NCI-H2196 (cell line): ENCODE results near the gene PLEKHG5.
"Not testable (repeated sequence)": the region's sequence is repeated elsewhere in the genome, so short reads cannot be mapped to it uniquely, and the experiment has no call there.

Source experiments
- DNase-seq: peaks from one replicate; lab custom pipeline; 2025; ENCODE audit not compliant: unreplicated experiment; lab: John Stamatoyannopoulos, UW

Gene PLEKHG5

DNA sequence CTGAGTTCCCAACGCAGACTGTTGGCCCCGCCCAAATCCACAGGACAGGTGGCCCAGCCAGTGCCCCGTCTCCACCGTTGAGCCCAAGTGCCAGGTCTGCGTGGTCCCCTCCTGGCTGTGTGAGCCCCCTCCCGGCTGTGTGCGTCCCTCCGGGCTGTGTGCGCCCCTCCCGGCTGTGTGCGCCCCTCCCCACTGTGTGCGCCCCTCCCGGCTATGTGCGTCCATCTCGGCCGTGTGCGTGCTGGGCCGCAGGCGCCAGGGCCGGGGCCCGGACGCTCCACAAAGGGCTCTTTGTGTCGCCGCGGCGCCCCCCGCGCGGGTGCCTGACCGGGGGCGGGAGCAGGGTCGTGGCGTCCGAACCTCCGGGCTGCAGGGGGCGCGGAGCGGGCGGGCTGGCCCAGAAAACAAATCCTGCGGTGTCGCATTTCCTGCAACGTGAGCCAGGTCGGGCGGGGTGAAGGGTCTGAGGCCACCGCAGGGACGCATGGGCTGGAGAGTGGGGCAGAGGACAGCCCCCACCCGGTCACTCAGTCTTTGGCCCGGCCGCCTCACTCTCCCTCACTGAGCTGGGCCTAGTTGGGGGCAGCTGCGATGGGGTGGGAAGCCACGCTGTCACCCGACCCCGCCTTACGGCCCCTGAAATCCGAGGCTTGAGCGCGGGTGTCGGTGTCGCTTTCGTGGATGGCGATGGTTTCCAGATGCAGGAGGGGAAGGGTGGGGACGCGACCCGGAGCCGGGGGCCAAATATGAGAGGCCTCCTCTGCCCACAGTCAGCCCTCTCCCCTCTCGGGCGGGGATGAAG, 44.2 kb downstream of the PLEKHG5 start:
- DNase-seq: no peak

DNA sequence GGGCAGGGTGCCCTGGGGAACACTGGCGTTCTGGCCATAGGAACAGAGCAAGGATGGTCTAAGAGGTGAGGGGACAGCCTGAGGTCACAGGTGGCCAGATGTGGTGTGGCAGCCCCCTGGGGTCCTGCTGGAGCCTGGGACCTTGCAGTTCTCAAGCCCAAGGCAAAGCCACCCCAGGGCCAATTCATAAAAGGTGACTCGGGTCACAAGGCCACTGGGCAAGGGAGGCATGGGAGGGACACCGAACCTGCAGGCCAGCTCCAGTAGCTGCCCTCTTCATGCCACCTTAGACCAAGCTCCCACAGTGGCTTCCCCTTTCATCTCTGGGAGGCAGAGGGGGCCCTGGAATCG, 44.8 kb downstream of the PLEKHG5 start:
- no peak for DNase-seq

DNA sequence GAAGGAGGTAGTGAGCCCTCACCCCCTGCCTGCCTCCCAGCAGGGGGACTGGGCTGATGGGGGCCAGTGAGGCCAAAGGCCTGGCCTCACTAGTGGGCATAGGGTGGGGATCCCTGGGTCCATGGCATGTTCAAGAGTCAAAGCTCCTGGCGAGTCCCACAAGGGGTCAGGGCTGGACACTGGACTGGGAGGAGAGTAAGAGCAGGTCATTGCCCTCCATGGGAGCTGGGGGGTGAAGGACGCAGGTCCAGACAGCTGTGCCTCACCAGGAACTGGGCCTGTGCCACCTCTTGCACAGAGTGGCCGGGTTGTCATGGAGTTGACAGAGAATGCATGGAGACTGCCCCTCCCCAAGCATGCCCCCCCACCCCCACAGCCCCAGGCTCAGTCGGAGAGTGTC, 45.5 kb downstream of the PLEKHG5 start:
- DNase-seq: not testable (repeated sequence)

DNA sequence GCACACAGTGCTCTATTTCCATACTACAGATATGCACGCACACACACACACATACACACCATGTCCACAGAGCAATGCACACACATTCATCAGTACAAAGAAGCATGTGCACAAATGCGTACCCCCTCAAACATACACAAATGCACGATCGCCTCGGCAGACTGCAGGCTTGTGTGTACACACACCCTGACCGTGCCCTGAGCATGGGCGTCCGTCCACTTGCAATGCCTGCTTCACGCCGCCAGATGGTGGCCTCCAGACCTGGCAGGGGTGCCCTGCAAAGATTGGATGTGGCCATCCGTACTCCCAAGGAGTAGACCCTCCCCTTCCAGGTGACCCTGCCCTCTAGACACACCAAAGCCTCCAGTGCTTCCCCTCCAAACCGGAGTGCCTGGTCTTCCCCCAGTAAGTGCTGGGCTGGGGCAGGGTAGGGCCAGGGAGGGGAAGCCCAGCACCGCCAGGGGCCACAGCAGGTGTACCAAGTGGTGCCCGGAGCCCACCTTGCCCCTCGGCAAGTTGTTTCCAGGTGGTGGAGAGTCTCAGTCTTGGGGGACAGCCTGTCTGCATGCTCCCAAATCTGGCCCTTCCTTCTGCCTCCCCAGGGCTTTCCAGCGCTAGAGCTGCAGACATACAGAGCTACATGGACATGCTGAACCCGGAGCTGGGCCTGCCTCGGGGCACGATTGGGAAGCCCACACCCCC, 46.3 kb downstream of the PLEKHG5 start:
- DNase-seq: no peak

DNA sequence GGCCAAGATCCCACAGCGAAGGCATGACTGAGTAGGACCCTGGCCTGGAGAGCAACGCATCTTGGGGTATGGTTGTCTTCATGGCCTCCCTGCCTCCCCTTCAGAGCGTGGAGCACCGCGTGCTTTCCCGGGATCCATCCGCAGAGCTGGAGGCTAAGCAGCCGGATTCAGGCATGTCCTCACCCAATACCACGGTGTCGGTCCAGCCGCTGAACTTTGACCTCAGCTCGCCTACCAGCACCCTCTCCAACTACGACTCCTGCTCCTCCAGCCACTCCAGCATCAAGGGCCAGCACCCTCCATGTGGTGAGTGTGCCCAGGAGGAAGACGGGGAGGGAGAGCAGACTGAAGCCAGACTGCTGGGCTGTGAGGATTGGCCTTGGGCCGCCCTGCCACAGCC, 47.1 kb downstream of the PLEKHG5 start:
- no peak for DNase-seq

DNA sequence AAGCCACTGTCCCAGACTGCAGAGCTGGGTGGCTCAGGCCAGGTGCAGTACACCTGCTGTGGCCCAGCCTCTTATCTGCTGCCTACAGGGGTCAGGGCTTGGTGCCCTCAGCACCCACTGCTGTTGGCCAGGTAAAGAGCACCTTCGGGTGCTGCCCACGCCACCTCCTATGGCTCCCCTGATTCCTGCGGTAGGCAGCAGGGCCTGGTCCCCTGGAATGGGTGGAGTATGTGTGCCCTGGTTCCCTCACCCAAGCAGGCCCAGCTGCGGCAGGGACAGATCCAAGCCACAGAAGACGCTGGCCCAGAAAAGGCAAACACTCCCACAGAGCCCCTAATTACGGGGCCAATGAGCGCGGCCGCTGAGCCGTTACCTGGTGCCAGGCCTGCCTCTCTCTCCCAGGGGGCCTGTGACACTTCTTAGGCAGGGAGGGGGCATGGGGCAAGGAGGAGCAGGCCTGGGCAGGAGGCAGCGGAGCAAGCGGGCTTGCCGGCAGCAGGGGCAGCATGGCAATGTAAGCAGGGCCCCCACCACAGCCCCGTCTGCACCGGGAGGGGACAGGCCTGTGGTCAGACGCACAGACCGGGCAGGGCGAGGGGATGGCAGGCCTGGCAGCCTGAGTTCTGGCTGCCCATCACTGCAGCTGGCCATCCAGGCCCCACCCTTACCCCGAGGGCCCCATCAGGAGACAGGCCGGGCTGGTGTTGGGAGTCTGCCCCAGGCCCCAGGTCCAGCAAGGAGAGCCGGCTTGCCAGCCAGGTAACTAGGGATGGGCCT, 47.9 kb downstream of the PLEKHG5 start:
- no peak for DNase-seq

DNA sequence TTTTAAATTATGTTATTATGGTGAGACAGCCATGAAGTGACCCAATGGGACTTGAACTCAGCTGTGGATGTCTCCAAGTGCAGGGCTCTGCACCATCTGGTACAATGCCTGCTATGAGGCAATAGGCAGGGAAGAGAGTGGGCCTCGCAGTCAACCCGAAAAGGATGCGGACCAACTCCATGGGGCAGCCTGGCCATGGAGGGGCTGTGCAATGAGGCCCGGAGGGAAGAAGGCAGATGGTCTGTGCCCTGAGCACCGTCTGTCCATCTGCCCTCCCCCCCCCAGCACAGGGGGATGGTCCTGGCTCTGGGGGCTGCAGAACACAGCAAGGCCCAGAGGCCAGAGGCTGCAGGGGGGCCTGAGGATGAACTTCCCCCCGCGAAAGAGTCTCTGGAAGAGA, 49.9 kb downstream of the PLEKHG5 start:
- DNase-seq: no peak

DNA sequence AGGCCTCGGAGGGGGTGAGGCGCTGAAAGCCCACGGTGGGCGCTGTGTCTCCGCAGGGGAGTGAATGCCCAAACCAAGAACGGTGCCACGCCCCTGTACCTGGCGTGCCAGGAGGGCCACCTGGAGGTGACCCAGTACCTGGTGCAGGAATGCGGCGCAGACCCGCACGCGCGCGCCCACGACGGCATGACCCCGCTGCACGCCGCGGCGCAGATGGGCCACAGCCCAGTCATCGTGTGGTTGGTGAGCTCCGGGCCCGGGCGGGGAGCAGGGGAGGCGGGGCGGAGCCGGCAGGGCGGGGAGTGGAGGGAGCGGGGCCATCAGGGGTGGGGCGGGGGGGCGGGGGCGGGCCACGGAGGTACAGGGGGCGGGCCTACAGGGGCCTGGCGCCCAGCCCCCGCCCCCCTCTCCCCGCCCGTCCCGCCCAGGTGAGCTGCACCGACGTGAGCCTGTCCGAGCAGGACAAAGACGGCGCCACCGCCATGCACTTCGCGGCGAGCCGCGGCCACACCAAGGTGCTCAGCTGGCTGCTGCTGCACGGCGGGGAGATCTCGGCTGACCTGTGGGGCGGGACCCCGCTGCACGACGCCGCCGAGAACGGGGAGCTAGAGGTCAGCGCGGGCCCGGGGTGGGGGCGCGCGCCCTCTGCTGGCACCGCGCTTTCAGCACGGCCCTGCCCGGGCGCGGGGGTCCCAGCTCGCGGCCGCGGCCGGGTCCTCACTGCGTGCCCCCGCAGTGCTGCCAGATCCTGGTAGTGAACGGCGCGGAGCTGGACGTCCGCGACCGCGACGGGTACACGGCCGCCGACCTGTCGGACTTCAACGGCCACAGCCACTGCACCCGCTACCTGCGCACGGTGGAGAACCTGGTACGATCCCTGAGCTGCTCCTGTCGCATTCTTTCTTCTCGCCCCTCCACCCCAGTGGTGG, 51.0 kb downstream of the PLEKHG5 start:
- DNase-seq: peak; percentile 82

DNA sequence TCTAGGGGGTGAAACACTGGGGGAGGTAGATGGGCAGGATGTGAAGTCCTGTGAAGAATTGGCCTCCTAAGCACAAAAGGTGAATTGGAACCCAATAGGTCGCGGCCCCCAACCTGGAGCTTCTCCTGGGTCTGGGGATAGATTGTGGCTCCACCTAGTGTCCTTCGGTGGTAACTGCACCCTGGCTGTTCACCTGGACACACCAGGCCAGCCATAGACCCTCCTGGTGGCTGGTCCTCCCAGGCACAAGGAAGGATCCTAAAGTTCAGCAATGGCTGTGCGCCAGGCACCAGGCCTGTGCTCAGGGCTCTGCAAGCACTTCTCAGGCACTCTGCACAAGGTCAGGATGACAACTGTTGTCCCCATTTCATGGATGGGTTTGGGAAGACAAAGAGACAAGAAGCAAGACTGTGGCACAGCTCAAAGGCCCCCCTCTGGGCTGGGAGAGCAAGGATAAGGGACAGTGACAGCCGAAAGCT, 53.4 kb downstream of the PLEKHG5 start:
- DNase-seq: peak; percentile 67

DNA sequence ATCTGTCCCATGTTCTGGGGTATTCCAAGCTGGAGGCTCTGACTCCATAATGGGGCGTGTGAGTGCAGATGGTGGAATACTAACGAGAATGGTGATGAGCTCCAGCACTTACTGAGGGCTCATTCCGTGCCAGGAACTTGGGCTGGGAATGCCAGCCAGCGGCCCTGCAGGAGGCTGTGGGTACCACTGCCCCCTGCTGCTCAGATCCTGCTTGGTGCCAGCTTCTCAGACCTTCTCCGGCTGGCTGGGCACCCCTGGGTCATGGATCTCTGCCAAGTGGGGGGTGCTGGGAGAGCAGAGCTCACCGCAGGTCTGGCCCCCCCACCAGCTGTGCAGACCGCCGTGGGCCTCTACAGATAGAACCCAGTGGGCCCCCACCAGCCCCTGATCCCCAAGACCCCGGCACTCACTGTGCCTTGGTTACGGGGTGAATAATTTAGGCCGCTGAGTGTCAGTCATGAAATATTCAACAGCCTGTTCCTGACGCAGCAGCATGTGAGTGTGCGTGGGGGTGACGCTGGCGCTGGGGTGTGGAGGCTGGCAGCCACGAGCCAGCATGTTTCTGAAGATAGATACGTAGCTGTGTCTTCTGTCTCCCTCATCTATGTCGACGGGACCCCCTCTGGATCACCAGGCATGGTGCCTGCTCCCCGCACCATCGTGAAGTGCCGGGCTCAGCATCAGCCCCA, 54.3 kb downstream of the PLEKHG5 start:
- DNase-seq: peak; percentile 77

DNA sequence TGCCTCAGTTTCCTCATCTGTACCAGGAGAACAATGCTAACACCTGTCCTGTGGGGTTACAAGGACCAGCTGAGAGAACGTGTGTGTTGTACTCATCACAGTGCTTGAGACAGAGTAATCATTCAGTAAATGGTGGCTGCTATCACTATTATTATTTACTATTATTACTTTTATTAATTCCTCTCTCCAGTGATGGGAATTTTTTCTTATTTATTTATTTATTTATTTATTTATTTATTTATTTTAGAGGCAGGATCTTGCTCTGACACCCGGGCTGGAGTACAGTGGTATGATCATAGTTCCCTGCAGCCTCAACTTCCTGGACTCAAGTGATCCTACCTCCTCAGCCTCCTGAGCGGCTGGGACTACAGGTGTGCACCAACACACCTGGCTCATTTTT, 55.2 kb downstream of the PLEKHG5 start:
- not testable (repeated sequence) for DNase-seq

DNA sequence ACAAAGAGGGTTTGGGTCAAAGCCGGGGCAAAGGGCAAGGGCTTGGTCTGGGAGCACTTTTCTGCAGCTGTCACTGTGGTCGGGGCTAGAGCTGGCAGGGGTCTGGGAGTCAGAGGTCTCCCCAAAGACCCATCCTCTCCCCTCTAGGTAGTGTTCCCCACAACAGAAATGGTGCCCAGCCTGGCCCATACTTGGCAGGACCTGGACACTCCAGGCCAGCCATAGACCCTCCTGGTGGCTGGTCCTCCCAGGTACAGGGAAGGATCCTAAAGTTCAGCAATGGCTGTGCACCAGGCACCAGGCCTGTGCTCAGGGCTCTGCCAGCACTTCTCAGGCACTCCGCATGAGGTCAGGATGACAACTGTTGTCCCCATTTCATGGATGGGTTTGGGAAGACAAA, 55.9 kb downstream of the PLEKHG5 start:
- no peak for DNase-seq

DNA sequence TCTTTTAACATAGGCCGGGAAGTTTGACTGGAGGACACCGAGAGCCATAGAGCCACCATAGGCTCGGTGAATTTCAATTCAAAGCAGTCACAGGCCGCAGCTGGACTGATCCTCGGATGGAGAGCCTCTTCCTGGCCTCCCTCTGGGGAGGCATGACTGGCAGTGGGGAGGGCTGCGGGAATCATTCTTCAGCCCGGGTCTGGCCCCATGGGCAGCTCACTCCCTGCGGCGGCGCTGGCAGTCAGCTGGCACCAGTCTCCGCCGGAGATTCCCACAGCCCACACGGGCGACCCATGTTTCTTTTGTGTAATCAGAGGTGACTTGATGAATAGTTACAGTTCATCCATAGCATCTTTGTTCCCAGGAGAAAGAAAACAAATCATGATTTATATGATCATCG, 56.3 kb downstream of the PLEKHG5 start:
- no peak for DNase-seq

DNA sequence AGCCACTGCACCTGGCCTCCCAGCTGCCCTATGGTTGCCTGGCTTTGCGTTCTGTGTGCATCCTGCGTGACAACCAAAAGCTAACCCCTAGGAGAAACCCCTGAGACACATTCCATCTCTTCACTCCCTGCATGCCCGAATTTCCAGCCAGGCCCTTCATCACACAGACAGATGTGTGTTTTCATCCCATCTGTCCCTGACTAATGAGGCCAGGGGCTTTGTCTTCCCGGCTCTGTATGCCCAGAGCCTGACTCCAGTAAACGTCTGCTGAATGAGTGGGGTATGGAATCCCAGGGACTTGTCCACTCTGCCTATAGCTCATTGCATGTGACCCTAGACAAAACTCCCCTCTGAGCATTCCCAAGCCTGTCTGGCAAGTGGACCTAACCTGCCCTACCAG, 57.3 kb downstream of the PLEKHG5 start:
- DNase-seq: no peak

DNA sequence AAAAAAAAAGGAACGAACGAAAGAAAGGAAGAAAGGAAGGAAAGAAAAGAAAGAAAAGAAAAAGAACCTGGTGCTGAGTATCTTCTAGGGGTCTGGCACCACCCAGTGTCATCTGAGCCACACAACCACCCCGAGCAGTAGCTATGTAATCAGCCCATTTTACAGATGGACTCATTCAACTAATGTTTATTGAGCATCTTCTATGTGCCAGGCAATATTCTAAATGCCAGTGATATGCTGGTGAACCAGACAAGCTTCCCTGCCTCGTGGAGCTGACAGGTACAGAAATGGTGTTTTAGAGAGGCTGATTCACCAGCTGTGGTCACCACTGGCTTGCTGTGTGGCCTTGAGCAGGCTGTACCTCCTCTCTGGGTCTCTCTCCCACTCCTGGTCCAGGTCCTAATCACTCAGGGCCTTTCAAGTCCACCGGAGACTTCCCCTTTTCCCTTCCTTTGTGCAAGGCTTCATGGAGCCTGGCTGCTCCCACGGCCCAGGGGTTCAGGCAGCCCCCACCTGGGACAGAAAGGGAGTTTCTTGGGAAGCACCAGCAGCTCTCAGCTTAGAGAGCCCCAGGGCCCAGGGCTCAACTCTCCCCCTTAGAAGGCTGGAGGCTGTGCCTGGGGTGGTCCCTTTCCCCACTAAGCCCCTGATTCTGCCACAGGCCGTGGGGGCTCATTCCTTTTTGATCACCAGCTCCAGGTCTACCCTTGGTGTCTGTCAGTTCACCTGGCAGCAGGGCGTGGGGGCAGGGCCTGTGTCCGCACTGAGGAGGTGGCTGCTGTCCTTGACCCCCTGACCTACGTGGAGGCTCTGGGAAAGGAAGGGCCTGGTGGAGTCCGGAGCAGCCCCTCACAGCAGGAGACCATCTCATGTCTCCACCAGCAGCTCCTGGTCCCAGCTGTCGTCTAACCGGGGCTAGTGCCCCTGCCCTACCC, 59.6 kb downstream of the PLEKHG5 start:
- not testable (repeated sequence) for DNase-seq

DNA sequence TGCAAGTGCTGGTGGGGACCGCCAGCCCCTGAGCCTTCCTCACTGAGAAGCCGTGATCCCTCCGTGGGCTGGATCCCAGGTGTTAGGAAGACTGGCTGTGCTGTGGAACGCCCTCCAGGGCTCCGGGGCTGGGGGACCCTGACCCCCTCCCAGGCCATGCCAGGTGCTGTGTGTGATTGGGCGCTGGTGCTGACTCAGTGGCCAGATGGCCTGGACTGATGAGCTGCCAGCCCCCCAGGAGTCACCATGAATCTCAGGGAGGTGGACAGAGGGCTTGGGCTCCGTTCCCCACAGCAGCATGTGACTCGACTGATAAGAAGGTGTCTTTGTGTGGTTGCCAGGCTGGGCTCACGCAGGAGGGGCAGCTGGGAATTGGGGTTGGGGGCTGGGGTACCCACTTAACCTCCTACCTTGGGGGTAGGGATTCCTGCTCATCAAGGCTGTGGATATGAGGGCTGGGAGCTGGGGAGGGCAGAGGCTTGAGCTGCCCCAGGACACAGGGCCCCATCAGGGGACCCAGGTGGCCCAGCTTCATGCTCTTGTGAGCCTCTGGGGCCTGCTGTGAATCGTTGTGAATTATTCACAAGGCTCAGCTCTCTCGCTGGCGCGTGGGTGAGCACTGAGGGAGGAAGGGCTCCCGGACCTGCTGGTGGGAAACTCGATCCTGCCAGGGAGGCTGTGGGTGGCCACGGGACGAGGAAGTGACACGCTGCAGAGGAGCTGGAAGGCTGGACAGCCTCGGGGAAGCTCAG, 61.6 kb downstream of the PLEKHG5 start:
- peak; percentile 24 for DNase-seq

DNA sequence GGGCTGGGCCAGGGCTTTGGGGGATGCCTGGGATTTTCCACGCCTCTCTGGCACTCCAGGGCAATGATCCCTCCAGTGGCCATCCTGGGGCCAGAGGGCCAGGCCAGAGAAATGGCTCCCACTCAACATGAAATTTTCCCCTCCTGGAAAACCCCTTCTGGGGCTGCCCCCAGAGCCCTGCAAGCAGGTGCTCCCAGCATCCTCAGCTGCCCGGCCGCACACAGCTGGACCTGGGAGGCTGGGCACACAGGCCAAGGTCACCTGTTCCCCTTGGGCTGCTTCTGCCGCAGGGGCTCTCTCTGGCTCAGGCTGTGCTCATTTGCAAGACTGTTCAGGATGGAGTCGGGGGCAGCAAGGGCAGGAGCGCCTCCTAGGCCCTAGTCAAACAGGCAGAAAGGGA, 63.0 kb downstream of the PLEKHG5 start:
- not testable (repeated sequence) for DNase-seq
